Neural cell (in vitro differentiated cells): ENCODE measurements around the gene MLLT3.

Source experiments
- EP300 ChIP-seq: fragments of 450-650 bp; conservative IDR thresholded peaks from 2 replicates; pipeline ENCODE4 v1.6.1; 2014; ENCODE audit warnings: antibody characterized with exemption, mild to moderate bottlenecking, moderate library complexity; ENCODE audit not compliant: poor library complexity, severe bottlenecking
- EZH2 ChIP-seq: fragments of 200-600, 300-800 bp; shearing (Covaris generic), sonication (generic); IDR thresholded peaks from 2 replicates; pipeline ENCODE4 v1.6.1; 2014; ENCODE audit warnings: antibody characterized with exemption, low read length, borderline replicate concordance, mild to moderate bottlenecking; ENCODE audit not compliant: insufficient read depth, poor library complexity, severe bottlenecking
- TF ChIP-seq, protein P1 (sequence below): fragments of 450-650 bp; IDR thresholded peaks from 2 replicates; pipeline ENCODE4 v1.5.1; 2014; ENCODE audit warnings: antibody characterized with exemption, mild to moderate bottlenecking, moderate library complexity; ENCODE audit not compliant: poor library complexity, severe bottlenecking

GRCh38 chr9:20505574-20505973 is 116.7 kb downstream of the MLLT3 start:
- TF ChIP-seq EP300 (no peak), EZH2 (no peak)
- TF ChIP-seq, protein P1, sequence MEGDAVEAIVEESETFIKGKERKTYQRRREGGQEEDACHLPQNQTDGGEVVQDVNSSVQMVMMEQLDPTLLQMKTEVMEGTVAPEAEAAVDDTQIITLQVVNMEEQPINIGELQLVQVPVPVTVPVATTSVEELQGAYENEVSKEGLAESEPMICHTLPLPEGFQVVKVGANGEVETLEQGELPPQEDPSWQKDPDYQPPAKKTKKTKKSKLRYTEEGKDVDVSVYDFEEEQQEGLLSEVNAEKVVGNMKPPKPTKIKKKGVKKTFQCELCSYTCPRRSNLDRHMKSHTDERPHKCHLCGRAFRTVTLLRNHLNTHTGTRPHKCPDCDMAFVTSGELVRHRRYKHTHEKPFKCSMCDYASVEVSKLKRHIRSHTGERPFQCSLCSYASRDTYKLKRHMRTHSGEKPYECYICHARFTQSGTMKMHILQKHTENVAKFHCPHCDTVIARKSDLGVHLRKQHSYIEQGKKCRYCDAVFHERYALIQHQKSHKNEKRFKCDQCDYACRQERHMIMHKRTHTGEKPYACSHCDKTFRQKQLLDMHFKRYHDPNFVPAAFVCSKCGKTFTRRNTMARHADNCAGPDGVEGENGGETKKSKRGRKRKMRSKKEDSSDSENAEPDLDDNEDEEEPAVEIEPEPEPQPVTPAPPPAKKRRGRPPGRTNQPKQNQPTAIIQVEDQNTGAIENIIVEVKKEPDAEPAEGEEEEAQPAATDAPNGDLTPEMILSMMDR = no peak
